Measurements from ENCODE around the gene BAZ2B.

- no peak for TF ChIP-seq CTCF (IDR thresholded peaks at IDR 0.05)
- no peak for TF ChIP-seq POLR2A (IDR thresholded peaks at IDR 0.05)
Observed at GRCh38 chr2:159613651-159614285, 2.6 kb downstream of the BAZ2B start.
